ENCODE results near the gene TNS1.

DNA sequence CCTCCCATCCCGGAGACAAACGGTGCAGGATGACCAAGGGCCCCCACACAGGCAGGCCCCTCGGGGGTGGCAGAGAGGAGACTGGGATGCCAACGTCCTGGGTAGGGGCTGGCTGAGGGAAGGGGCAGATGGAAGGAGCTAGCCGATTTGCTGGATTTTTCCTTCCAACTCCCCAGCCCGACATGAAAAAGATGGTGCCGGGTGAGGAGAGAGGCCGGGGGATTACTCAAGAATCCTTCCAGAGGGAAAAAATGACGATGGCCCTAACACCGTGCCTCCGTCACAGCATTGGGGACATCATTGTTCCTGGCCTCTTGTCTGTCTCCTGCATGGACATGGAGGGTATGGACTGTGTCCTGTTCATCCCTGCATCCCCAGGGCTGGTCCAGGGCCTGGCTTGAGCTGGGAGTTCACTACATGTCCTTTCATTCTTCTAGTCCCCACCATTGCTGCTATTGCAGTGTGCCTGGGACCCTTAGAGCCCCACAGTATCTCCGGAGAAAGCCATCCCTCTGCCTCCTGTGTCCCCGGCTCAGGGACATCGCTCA lies 217.7 kb downstream of the TNS1 start:
- no peak for TF ChIP-seq CTCF (conservative IDR thresholded peaks at IDR 0.05; ENCODE audit: low read depth, low read length)
- no peak for TF ChIP-seq EZH2 (IDR thresholded peaks at IDR 0.05; ENCODE audit: low read length, unreplicated experiment)
- TF ChIP-seq EZH2phosphoT487 (IDR thresholded peaks at IDR 0.05; ENCODE audit: borderline replicate concordance, low read length) = no peak
